WTC11 (cell line): ENCODE measurements around the gene PTGIS. TPM values are rescaled to one million over a fixed set of nuclear protein-coding genes. Genes with fewer than 3 reads are reported as not detected.

Experiments used
- ATAC-seq: fragments of 200-7000 bp; cut with Tn5 transposase; 2 replicates; pipeline ENCODE4 v1.10.0; 2021; ENCODE audit warnings: mild to moderate bottlenecking, moderate library complexity
- CTCF ChIA-PET: fragments of 300-600 bp; sonication (Branson Sonifier 250); formaldehyde crosslinking; loops from one replicate; lab custom pipeline; 2021; ENCODE audit warnings: antibody characterized with exemption; lab: Charles Lee
- POLR2A ChIA-PET: fragments of 350-600 bp; sonication (Branson Sonifier 250); formaldehyde crosslinking; loops from one replicate; lab custom pipeline; 2021; ENCODE audit warnings: antibody characterized with exemption; lab: Charles Lee
- DNase-seq: peaks from one replicate; pipeline ENCODE4 v3.0.0; 2021; ENCODE audit warnings: low spot score
- H3K27ac Mint-ChIP-seq: 2 replicates; pipeline ENCODE4 v1.8.0; 2021; ENCODE audit warnings: mixed read lengths
- H3K27me3 Mint-ChIP-seq: 2 replicates; pipeline ENCODE4 v1.8.0; 2021; ENCODE audit warnings: low read depth, mild to moderate bottlenecking, moderate library complexity, mixed read lengths
- H3K36me3 Mint-ChIP-seq: 2 replicates; pipeline ENCODE4 v1.8.0; 2021; ENCODE audit warnings: mixed read lengths
- H3K4me1 Mint-ChIP-seq: 2 replicates; pipeline ENCODE4 v1.8.0; 2022; ENCODE audit warnings: mixed read lengths
- H3K4me3 Mint-ChIP-seq: 2 replicates; pipeline ENCODE4 v1.8.0; 2021; ENCODE audit warnings: mild to moderate bottlenecking, moderate library complexity, mixed read lengths
- H3K9me3 Mint-ChIP-seq: 2 replicates; pipeline ENCODE4 v1.8.0; 2021; ENCODE audit warnings: mixed read lengths
- FOXK1 ChIP-seq: sonication (generic); formaldehyde crosslinking; IDR thresholded peaks from 2 replicates; pipeline ENCODE4 v1.8.0; 2022; ENCODE audit warnings: mild to moderate bottlenecking, moderate library complexity, missing genetic modification reagents
- JAZF1 ChIP-seq: fragments of 250-450 bp; sonication (Bioruptor Pico); IDR thresholded peaks from 2 replicates; pipeline ENCODE4 v1.9.0; 2021; ENCODE audit warnings: moderate library complexity, mild to moderate bottlenecking, inconsistent platforms
- KAT7 ChIP-seq: sonication (generic); formaldehyde crosslinking; IDR thresholded peaks from 2 replicates; pipeline ENCODE4 v1.8.1; 2023; ENCODE audit warnings: missing genetic modification reagents, mild to moderate bottlenecking, borderline replicate concordance
- MYBL2 ChIP-seq: sonication (generic); formaldehyde crosslinking; IDR thresholded peaks from 2 replicates; pipeline ENCODE4 v1.8.1; 2023; ENCODE audit warnings: mild to moderate bottlenecking, moderate library complexity, missing genetic modification reagents
- NFE2L1 ChIP-seq: sonication (generic); formaldehyde crosslinking; IDR thresholded peaks from 2 replicates; pipeline ENCODE4 v1.8.1; 2023; ENCODE audit warnings: missing genetic modification reagents
- RORB ChIP-seq: fragments of 250-450 bp; sonication (Bioruptor Pico); IDR thresholded peaks from 2 replicates; pipeline ENCODE4 v1.9.0; 2021; ENCODE audit warnings: mild to moderate bottlenecking
- SOX15 ChIP-seq: fragments of 250-450 bp; sonication (Bioruptor Pico); IDR thresholded peaks from 2 replicates; pipeline ENCODE4 v1.9.0; 2021; ENCODE audit warnings: mild to moderate bottlenecking
- SP1 ChIP-seq: sonication (generic); formaldehyde crosslinking; conservative IDR thresholded peaks from 2 replicates; pipeline ENCODE4 v1.8.1; 2022; ENCODE audit warnings: missing genetic modification reagents
- ZNF263 ChIP-seq: sonication (generic); formaldehyde crosslinking; IDR thresholded peaks from 2 replicates; pipeline ENCODE4 v1.8.1; 2022; ENCODE audit warnings: low read depth, mild to moderate bottlenecking, moderate library complexity, missing genetic modification reagents
- ZNF281 ChIP-seq: sonication (generic); formaldehyde crosslinking; IDR thresholded peaks from 2 replicates; pipeline ENCODE4 v1.8.0; 2023; ENCODE audit warnings: mild to moderate bottlenecking, missing genetic modification reagents
- total RNA-seq: library from RNA; stranded (reverse); gene quantifications from 3 replicates; pipeline ENCODE4 v1.2.3, GENCODE V29; 2021
- TF ChIP-seq, protein P1 (sequence below): sonication (generic); formaldehyde crosslinking; IDR thresholded peaks from 2 replicates; pipeline ENCODE4 v1.8.1; 2023; ENCODE audit warnings: mild to moderate bottlenecking, missing genetic modification reagents, borderline replicate concordance
- TF ChIP-seq, protein P2 (sequence below): sonication (generic); formaldehyde crosslinking; IDR thresholded peaks from 2 replicates; pipeline ENCODE4 v1.8.0; 2022; ENCODE audit warnings: mild to moderate bottlenecking, missing genetic modification reagents
- TF ChIP-seq, protein P3 (sequence below): sonication (generic); formaldehyde crosslinking; IDR thresholded peaks from 2 replicates; pipeline ENCODE4 v1.8.0; 2022; ENCODE audit warnings: mild to moderate bottlenecking, missing genetic modification reagents
- TF ChIP-seq, protein P4 (sequence below): sonication (generic); formaldehyde crosslinking; IDR thresholded peaks from 2 replicates; pipeline ENCODE4 v1.8.0; 2022; ENCODE audit warnings: missing genetic modification reagents

The PTGIS gene
- total RNA-seq, 1 experiment from 2014 or later, result 24.3 TPM

GRCh38 chr20:49592120-49592519, 24.2 kb upstream of the PTGIS start:
- ChIA-PET POLR2A (no interaction called here), CTCF (no interaction called here)
- no peak overlapping the region for H3K27ac Mint-ChIP-seq
- no peaks in the 10 kb centered on the region for H3K36me3 Mint-ChIP-seq
- no peak for TF ChIP-seq FOXK1 (CRISPR knock-in tag)
- TF ChIP-seq, protein P1, sequence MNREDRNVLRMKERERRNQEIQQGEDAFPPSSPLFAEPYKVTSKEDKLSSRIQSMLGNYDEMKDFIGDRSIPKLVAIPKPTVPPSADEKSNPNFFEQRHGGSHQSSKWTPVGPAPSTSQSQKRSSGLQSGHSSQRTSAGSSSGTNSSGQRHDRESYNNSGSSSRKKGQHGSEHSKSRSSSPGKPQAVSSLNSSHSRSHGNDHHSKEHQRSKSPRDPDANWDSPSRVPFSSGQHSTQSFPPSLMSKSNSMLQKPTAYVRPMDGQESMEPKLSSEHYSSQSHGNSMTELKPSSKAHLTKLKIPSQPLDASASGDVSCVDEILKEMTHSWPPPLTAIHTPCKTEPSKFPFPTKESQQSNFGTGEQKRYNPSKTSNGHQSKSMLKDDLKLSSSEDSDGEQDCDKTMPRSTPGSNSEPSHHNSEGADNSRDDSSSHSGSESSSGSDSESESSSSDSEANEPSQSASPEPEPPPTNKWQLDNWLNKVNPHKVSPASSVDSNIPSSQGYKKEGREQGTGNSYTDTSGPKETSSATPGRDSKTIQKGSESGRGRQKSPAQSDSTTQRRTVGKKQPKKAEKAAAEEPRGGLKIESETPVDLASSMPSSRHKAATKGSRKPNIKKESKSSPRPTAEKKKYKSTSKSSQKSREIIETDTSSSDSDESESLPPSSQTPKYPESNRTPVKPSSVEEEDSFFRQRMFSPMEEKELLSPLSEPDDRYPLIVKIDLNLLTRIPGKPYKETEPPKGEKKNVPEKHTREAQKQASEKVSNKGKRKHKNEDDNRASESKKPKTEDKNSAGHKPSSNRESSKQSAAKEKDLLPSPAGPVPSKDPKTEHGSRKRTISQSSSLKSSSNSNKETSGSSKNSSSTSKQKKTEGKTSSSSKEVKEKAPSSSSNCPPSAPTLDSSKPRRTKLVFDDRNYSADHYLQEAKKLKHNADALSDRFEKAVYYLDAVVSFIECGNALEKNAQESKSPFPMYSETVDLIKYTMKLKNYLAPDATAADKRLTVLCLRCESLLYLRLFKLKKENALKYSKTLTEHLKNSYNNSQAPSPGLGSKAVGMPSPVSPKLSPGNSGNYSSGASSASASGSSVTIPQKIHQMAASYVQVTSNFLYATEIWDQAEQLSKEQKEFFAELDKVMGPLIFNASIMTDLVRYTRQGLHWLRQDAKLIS (CRISPR knock-in tag), result no peak
- TF ChIP-seq SP1 (CRISPR knock-in tag), result no peak
- TF ChIP-seq, protein P2, sequence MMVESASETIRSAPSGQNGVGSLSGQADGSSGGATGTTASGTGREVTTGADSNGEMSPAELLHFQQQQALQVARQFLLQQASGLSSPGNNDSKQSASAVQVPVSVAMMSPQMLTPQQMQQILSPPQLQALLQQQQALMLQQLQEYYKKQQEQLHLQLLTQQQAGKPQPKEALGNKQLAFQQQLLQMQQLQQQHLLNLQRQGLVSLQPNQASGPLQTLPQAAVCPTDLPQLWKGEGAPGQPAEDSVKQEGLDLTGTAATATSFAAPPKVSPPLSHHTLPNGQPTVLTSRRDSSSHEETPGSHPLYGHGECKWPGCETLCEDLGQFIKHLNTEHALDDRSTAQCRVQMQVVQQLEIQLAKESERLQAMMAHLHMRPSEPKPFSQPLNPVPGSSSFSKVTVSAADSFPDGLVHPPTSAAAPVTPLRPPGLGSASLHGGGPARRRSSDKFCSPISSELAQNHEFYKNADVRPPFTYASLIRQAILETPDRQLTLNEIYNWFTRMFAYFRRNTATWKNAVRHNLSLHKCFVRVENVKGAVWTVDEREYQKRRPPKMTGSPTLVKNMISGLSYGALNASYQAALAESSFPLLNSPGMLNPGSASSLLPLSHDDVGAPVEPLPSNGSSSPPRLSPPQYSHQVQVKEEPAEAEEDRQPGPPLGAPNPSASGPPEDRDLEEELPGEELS (CRISPR knock-in tag), result no peak
- TF ChIP-seq, protein P3, sequence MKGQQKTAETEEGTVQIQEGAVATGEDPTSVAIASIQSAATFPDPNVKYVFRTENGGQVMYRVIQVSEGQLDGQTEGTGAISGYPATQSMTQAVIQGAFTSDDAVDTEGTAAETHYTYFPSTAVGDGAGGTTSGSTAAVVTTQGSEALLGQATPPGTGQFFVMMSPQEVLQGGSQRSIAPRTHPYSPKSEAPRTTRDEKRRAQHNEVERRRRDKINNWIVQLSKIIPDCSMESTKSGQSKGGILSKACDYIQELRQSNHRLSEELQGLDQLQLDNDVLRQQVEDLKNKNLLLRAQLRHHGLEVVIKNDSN (CRISPR knock-in tag), result no peak
- TF ChIP-seq NFE2L1 (CRISPR knock-in tag), result no peak
- no peak for TF ChIP-seq KAT7
- TF ChIP-seq RORB (CRISPR knock-in tag), result no peak
- TF ChIP-seq MYBL2 (CRISPR knock-in tag), result no peak
- TF ChIP-seq, protein P4, sequence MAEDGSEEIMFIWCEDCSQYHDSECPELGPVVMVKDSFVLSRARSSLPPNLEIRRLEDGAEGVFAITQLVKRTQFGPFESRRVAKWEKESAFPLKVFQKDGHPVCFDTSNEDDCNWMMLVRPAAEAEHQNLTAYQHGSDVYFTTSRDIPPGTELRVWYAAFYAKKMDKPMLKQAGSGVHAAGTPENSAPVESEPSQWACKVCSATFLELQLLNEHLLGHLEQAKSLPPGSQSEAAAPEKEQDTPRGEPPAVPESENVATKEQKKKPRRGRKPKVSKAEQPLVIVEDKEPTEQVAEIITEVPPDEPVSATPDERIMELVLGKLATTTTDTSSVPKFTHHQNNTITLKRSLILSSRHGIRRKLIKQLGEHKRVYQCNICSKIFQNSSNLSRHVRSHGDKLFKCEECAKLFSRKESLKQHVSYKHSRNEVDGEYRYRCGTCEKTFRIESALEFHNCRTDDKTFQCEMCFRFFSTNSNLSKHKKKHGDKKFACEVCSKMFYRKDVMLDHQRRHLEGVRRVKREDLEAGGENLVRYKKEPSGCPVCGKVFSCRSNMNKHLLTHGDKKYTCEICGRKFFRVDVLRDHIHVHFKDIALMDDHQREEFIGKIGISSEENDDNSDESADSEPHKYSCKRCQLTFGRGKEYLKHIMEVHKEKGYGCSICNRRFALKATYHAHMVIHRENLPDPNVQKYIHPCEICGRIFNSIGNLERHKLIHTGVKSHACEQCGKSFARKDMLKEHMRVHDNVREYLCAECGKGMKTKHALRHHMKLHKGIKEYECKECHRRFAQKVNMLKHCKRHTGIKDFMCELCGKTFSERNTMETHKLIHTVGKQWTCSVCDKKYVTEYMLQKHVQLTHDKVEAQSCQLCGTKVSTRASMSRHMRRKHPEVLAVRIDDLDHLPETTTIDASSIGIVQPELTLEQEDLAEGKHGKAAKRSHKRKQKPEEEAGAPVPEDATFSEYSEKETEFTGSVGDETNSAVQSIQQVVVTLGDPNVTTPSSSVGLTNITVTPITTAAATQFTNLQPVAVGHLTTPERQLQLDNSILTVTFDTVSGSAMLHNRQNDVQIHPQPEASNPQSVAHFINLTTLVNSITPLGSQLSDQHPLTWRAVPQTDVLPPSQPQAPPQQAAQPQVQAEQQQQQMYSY, result no peak
- no peak for TF ChIP-seq ZNF281
- TF ChIP-seq SOX15 (CRISPR knock-in tag), result no peak
- TF ChIP-seq JAZF1 (CRISPR knock-in tag), result no peak
- TF ChIP-seq ZNF263 (CRISPR knock-in tag), result no peak
- no peak overlapping the region for H3K4me3 Mint-ChIP-seq
- DNase-seq (no peak), ATAC-seq (no peak)
- H3K9me3 Mint-ChIP-seq, result no peaks in the 10 kb centered on the region
- H3K27me3 Mint-ChIP-seq, result no peaks in the 10 kb centered on the region; the same call in none of the 2 replicates
- H3K4me1 Mint-ChIP-seq, result peaks cover 6% of the 10 kb centered on the region; the same call in 1 of the 2 replicates
